Endothelial cell (in vitro differentiated cells): ENCODE measurements around the gene EZH1. TPM values are rescaled to one million over a fixed set of nuclear protein-coding genes. Genes with fewer than 3 reads are reported as not detected.
"Not testable (repeated sequence)": the region's sequence is repeated elsewhere in the genome, so short reads cannot be mapped to it uniquely, and the experiment has no call there.

Experiments used
- DNase-seq: peaks from one replicate; pipeline ENCODE4 v3.0.0; 2021; ENCODE audit warnings: low spot score
- H3K27ac Mint-ChIP-seq: one replicate; pipeline ENCODE4 v1.8.0; 2021; ENCODE audit warnings: mixed read lengths, inconsistent platforms; ENCODE audit not compliant: unreplicated experiment
- H3K27me3 Mint-ChIP-seq: one replicate; pipeline ENCODE4 v1.8.0; 2021; ENCODE audit warnings: mild to moderate bottlenecking, moderate library complexity, mixed read lengths, inconsistent platforms; ENCODE audit not compliant: unreplicated experiment
- H3K36me3 Mint-ChIP-seq: one replicate; pipeline ENCODE4 v1.8.0; 2021; ENCODE audit warnings: mild to moderate bottlenecking, low read depth, mixed read lengths, inconsistent platforms; ENCODE audit not compliant: unreplicated experiment
- H3K4me1 Mint-ChIP-seq: one replicate; pipeline ENCODE4 v1.8.0; 2021; ENCODE audit warnings: mild to moderate bottlenecking, mixed read lengths, inconsistent platforms; ENCODE audit not compliant: unreplicated experiment
- H3K4me3 Mint-ChIP-seq: one replicate; pipeline ENCODE4 v1.8.0; 2021; ENCODE audit warnings: mild to moderate bottlenecking, mixed read lengths, inconsistent platforms; ENCODE audit not compliant: unreplicated experiment
- H3K9me3 Mint-ChIP-seq: one replicate; pipeline ENCODE4 v1.8.0; 2021; ENCODE audit warnings: mixed read lengths, inconsistent platforms; ENCODE audit not compliant: unreplicated experiment
- total RNA-seq: library from RNA; stranded (reverse); fragmentation: NEBNext Ultra II Directional; extraction: Animal tissue kit (Norgen Biotek cat#: 25700); gene quantifications from one replicate; pipeline ENCODE4 v1.2.1, GENCODE V29; 2021; ENCODE audit not compliant: unreplicated experiment
- TF ChIP-seq, protein P1 (sequence below): fragments of 200-600 bp; sonication (generic); IDR thresholded peaks from one replicate; pipeline ENCODE4 v1.5.0; 2021; ENCODE audit warnings: antibody characterized with exemption; ENCODE audit not compliant: unreplicated experiment

The EZH1 gene
- total RNA-seq, 1 donor from 2014 or later, result 31.7 TPM

DNA sequence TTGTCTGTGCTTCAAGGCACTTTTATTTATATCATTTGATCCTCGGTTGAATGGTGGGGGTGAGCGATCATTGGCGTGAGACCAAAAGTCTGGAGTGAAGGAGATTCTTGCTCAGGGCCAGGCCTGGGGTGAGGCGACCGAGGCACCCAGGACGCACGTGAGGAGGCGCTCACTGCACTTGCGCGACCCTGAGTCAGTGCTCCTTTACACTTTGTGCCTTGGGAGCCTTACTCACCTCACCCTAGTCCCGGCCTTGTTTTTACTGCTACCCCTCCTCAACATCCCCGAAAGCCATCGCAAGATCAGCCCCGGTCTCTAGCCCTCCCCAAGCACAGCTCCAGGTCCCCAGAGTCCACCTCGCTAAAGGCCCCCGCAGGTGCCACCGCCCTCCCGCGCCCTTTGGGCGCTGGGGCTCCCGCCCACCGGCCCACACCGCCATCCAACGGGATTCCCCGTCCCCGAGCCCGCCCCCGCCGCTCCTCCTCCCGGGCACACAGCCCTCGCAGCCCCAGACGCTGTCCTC, 496 bp downstream of the EZH1 start:
- H3K36me3 Mint-ChIP-seq, result peaks cover 4% of the 10 kb centered on the region
- TF ChIP-seq, protein P1, sequence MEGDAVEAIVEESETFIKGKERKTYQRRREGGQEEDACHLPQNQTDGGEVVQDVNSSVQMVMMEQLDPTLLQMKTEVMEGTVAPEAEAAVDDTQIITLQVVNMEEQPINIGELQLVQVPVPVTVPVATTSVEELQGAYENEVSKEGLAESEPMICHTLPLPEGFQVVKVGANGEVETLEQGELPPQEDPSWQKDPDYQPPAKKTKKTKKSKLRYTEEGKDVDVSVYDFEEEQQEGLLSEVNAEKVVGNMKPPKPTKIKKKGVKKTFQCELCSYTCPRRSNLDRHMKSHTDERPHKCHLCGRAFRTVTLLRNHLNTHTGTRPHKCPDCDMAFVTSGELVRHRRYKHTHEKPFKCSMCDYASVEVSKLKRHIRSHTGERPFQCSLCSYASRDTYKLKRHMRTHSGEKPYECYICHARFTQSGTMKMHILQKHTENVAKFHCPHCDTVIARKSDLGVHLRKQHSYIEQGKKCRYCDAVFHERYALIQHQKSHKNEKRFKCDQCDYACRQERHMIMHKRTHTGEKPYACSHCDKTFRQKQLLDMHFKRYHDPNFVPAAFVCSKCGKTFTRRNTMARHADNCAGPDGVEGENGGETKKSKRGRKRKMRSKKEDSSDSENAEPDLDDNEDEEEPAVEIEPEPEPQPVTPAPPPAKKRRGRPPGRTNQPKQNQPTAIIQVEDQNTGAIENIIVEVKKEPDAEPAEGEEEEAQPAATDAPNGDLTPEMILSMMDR, result no peak
- DNase-seq, result no peak
- H3K9me3 Mint-ChIP-seq, result no peaks in the 10 kb centered on the region
- H3K4me1 Mint-ChIP-seq, result peaks cover 30% of the 10 kb centered on the region
- peak overlapping the region; percentile 61 for H3K27ac Mint-ChIP-seq
- H3K4me3 Mint-ChIP-seq, result peak overlapping the region; percentile 94
- peaks cover 4% of the 10 kb centered on the region for H3K27me3 Mint-ChIP-seq

DNA sequence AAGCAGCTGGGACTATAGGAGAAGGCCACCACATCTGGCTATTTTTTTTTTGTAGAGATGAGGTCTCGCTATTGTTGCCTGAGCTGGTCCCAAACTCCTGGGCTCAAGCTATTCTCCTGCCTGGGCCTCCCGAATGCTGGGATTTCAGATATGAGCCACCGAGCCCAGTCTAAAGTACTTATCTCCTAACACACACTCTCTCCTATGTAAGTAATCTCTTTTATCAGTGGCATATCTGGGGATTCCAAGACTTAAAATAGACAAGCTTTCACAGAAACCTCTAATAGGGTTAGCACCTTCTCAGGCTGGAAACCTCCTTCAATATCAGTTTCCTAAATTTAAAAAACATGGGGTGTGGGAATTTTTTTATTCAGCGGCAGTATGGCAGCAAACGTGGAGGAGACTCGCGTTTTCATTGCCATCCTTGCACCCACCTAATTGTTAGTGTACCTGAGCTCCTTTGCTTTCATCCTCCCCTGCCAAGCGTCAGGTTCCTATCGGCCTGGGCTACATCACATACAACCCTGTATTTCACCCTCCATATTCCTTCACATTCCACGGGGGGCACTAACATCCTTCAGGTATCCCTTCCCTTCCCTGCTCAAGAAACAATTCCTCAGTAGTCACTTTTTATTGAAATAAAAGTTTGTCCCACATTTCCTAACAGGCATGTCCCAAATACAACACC, 1.1 kb downstream of the EZH1 start:
- Mint-ChIP-seq H3K4me3 (peak overlapping the region; percentile 94), H3K27ac (peak overlapping the region; percentile 61), H3K4me1 (peaks cover 24% of the 10 kb centered on the region), H3K27me3 (peaks cover 4% of the 10 kb centered on the region), H3K36me3 (peaks cover 4% of the 10 kb centered on the region), H3K9me3 (no peaks in the 10 kb centered on the region)
- DNase-seq, result no peak
- TF ChIP-seq, protein P1, result no peak

DNA sequence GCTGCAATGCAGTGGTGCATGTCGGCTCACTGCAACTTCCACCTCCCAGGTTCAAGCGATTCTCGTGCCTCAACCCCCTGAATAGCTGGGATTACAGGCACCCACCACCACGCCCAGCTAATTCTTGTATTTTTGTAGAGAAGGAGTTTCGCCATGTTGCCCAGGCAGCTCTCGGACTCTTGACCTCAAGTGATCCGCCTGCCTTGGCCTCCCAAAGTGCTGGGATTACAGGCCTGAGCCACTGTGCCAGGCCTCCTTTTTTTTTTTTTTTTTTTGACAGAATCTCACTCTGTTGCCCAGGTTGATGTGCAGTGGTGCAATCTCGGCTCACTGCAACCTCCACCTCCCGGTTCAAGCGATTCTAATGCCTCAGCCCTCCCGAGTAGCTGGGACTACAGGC, 1.9 kb downstream of the EZH1 start:
- not testable (repeated sequence) for H3K4me3 Mint-ChIP-seq, DNase-seq, H3K27me3 Mint-ChIP-seq, H3K27ac Mint-ChIP-seq, H3K36me3 Mint-ChIP-seq, H3K9me3 Mint-ChIP-seq
- H3K4me1 Mint-ChIP-seq, result peaks cover 15% of the 10 kb centered on the region

DNA sequence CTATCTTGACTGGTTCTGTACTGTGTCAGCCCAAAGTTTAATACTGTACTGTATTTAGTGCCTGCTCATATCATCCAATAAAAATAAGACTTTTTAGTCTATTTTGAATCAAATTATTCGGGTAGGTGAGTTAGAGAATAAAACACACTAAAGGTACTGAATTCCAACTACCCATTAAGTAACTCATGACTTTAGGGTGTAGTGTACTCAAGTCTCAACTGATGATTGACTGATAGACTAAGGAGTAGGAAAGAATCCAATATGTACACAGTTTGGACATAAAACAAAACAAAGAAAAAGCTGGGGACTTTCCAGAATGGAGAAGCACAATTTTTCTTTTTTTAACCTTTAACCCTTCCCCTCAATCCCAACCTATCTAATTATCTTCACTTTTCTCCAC, 4.1 kb downstream of the EZH1 start:
- TF ChIP-seq, protein P1, result no peak
- Mint-ChIP-seq H3K9me3 (no peaks in the 10 kb centered on the region), H3K36me3 (peaks cover 4% of the 10 kb centered on the region), H3K27ac (no peak overlapping the region), H3K4me1 (peaks cover 9% of the 10 kb centered on the region), H3K27me3 (peaks cover 4% of the 10 kb centered on the region), H3K4me3 (no peak overlapping the region)
- no peak for DNase-seq

DNA sequence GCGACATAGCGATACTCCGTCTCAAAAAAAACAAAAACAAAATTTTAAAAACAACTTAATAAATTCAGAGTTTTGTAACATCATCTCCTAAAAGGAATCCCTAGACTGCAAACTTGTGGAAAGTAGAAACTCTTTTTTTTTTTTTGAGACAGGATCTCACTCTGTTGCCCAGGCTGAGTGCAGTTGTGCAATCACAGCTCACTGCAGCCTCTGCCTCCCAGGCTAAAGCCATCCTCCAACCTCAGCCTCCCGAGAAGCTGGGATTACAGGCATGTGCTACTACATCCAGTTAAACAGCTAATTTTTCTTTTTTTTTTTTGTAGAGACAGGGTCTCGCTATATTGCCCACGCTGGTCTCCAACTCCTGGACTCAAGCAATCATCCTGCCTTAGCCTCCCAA, 19.7 kb downstream of the EZH1 start:
- TF ChIP-seq, protein P1, result no peak
- DNase-seq, result no peak
- Mint-ChIP-seq H3K27me3 (no peaks in the 10 kb centered on the region), H3K4me1 (no peaks in the 10 kb centered on the region), H3K4me3 (no peak overlapping the region), H3K36me3 (peaks cover 17% of the 10 kb centered on the region), H3K9me3 (no peaks in the 10 kb centered on the region), H3K27ac (no peak overlapping the region)
